HG02885 (cell line): ENCODE results near the gene TTC34.
"Not testable (repeated sequence)": the region's sequence is repeated elsewhere in the genome, so short reads cannot be mapped to it uniquely, and the experiment has no call there.

ENCODE experiments used
- ATAC-seq: cut with Tn5 transposase; IDR thresholded peaks from one replicate; pipeline ENCODE4 v1.9.1; 2021; ENCODE audit warnings: mild to moderate bottlenecking; ENCODE audit not compliant: unreplicated experiment, poor library complexity

Gene TTC34

DNA sequence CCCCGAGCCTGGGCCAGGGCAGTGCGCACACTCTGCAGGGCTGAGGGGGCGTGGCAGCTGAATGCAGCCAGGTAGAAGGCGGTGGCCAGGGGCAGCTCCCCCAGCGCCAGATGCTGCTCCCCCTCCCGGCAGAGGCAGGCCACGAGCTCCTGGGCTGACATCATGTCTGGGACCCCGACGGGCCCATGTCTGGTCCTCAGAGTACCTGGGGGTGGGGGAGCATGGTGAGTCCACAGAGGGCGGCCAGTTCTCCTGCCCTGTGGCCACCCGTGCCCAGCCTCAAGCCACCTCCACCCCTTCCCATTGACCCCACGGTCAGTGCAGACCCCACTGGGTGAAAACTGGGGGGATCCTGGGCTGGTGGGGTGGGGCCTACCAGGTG, 838 bp downstream of the TTC34 start:
- no peak for ATAC-seq

GRCh38 chr1:2799811-2800663, 1.5 kb downstream of the TTC34 start:
- no peak for ATAC-seq

- not testable (repeated sequence) for ATAC-seq
Observed at GRCh38 chr1:2798958-2799357, 2.5 kb downstream of the TTC34 start.

DNA sequence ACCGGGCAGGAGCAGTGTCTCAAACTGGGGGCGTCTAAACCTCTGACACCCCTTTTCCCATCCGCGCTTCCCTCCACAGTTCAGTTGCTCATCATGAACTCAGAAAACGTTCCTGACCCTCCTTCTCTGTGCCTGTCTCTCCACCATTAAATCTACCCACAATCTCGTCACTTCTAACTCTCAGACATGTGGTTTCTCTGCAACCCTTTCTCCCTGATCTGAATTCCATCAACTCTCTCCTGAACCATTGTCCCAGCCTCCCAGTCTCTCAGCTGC, 3.8 kb downstream of the TTC34 start:
- ATAC-seq = no peak

- ATAC-seq = no peak
Observed at GRCh38 chr1:2796890-2797740, 4.4 kb downstream of the TTC34 start.

DNA sequence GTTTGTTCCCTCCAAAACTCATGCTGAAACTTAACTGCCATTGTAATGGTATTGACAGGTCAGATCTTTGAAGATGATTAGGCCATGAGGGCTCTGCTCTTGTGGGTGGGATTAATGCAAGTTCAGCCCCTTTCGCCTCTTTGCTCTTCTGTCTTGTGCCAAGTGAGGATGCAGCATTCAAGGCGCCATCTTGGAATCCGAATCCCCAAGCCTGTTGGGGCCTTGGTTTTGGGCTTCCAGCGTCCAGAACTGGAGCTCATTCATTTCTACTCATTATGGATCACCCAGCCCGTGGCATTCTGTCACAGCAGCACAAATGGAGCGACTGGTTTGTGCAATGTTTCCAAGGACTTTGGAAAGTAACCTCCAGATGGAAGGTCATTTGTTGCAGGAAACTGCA, 5.6 kb downstream of the TTC34 start:
- ATAC-seq = no peak

- ATAC-seq = no peak
Observed at GRCh38 chr1:2791027-2791760, 10.3 kb downstream of the TTC34 start.

DNA sequence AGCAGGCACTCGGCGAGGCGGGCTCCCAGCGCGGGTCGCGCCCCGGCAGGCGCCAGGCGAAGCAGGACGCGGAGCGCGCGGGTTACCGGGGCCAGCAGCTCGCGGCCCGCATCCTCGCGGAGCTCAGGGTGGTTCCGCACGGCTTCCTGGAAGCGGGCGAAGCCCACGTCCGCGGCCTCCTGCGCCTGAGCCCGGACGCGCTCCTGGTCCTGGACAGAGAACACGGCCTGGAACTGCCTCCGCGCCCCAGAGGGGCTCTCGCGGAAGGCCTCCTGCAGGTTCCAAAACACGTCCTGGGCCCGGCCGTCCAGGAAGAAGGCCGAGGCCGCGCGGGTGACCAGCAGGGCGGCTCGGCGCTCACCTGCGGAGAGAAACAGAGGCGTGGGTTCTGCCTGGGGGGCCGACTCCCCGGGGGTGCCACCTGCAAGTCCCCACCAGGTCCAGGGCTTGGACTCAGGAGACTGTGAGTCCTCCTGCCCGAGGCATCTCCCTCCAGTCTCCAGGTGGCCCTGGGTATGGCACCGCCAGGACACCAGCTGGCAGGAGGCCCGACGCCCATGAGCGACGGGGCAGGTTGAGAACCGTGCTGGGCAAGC, 11.4 kb downstream of the TTC34 start:
- no peak for ATAC-seq

GRCh38 chr1:2789164-2789985, 12.1 kb downstream of the TTC34 start:
- no peak for ATAC-seq

DNA sequence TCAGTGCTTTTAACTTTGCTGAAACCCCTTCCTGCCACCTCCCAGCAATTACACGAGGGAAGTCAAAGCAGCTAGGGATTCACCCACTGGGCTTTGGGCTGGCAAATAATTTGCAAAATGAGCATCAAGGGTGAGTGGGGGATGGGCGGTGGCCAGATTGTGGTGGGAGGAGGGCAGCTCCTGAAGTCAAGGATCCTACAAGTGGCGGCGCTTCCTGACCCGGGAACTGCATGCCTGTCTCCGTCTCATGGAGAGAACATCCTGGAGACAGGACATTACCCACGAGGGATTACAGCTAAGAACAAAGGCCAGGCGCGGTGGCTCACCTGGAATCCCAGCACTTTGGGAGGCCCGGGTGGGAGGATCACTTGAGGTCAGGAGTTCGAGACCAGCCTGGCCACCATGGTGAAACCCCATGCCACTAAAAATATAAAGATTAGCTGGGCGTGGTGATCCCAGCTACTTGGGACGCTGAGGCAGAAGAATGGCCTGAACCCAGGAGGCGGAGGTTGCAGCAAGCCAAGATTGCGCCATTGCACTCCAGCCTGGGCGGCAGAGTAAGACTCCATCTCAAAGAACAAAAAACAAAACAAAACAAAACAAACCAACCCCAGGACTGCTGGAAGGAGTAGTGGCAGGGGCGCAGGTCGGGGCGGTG, 12.9 kb downstream of the TTC34 start:
- ATAC-seq = no peak

- no peak for ATAC-seq
Observed at GRCh38 chr1:2787163-2787911, 14.2 kb downstream of the TTC34 start.

GRCh38 chr1:2786329-2787162, 14.9 kb downstream of the TTC34 start:
- no peak for ATAC-seq

DNA sequence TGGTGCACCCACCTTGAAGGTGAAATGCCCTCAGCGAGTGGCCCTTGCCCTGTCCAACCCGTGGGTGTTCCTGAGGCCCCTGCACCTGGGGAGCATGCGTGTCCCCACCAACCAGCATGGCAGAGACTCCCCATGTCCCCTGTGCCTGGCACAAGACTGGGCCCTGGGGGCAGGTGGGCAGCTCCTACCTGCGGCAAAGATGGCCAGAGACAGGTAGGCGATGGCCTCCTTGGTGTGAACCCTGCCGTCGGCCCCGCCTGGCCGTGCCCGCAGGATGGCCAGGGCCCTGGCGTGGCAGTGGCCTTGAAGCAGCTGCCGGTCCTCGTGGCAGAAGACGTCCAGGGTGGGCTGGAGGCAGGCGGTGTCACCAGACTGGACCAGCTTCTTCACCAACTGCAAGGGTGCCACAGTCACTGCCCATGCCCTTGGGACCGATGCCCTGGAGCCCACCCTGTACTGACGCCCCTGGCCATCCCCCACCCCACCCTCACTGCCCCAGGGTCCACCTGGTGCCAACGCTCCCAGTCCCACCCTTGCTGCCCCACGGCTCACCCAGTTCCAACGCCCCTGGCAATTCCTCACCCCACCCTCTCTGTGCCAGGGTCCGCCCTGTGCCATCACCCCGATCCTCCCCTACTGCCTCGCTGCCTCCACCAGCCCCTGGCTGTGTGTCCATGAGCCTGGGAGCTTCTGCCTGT, 15.7 kb downstream of the TTC34 start:
- no peak for ATAC-seq

GRCh38 chr1:2784854-2785630, 16.5 kb downstream of the TTC34 start:
- ATAC-seq = no peak

DNA sequence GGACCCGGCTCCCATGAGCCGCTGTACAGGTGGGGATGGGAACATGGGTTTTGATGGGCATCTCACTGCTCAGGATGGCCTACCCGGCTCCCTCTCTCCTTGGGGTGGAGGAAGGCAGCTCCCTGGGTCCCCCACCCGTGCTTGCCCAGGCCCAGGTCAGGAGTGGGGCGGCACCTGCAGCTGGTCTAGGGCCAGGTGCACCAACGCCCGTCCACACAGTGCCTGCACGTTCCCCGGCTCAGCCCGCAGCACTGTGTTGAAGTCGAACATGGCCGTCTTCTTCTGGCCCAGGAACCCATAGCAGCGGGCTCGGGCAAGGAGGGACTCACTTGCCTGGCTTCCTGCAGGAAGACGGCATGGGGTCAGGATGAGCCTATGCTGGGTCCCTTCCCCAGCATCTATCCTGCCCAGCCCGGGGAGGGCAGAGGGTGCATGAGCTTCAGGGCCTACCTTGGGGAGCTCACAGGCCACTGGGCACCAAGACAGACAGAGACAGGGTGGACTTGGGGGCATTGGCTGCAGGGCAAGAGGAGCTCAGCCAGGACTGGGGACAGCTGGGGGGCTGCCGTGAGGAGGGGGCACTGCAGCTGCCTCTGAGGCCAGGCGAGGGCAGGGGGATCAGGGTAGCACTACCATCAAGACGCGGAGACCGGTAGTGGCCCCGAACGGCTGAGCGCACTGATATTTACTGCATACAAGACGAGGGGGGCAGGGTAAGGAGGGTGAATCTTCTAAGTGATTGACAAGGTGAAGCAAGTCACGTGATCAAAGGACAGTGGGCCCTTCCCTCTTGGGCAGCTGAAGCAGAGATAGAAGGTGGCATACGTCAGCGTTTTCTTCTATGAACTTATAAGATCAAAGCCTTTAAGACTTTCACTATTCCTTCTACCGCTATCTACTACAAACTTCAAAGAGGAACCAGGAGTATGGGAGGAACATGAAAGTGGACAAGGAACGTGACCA, 17.8 kb downstream of the TTC34 start:
- ATAC-seq = no peak
